H1 (cell line): ENCODE results near the gene SLC43A1. TPM values are rescaled to one million over a fixed set of nuclear protein-coding genes. Genes with fewer than 3 reads are reported as not detected.
"Not testable (repeated sequence)": the region's sequence is repeated elsewhere in the genome, so short reads cannot be mapped to it uniquely, and the experiment has no call there.

Experiments used
- CTCF ChIA-PET: fragments of 300-600 bp; sonication (Branson Sonifier 250); formaldehyde crosslinking; loops from one replicate; lab custom pipeline; 2021; ENCODE audit not compliant: partially characterized antibody; lab: Charles Lee
- POLR2A ChIA-PET: fragments of 300-600 bp; sonication (Branson Sonifier 250); formaldehyde crosslinking; loops from one replicate; lab custom pipeline; 2021; ENCODE audit warnings: inconsistent platforms; ENCODE audit not compliant: partially characterized antibody; lab: Charles Lee
- DNase-seq, 2 experiments: peaks; one replicate each; pipeline versions ENCODE4 v3.0.0 to v3.0.0-alpha.2; 2010 to 2022; ENCODE audit warnings: low spot score in 2 of 2, low read depth in 1 of 2, mixed read lengths in 1 of 2
- FAIRE-seq: peaks from 2 replicates; lab custom pipeline; 2011; peaks lifted over from hg19 to GRCh38; lab: Jason Lieb, UNC
- H2AFZ ChIP-seq: 2 replicates; pipeline ENCODE4 v1.8.1; 2012; ENCODE audit warnings: low read length, inconsistent platforms
- H2AK5ac ChIP-seq: 2 replicates; pipeline ENCODE4 v1.6.1; 2013; ENCODE audit warnings: low read depth, low read length
- H2BK120ac ChIP-seq: replicated peaks from 2 replicates; pipeline ENCODE3; 2013; ENCODE audit warnings: low read depth, low read length, inconsistent platforms
- H2BK12ac ChIP-seq: 2 replicates; pipeline ENCODE4 v1.6.1; 2013; ENCODE audit warnings: low read depth, low read length
- H2BK15ac ChIP-seq: 2 replicates; pipeline ENCODE4 v1.6.1; 2013; ENCODE audit warnings: low read length
- H2BK20ac ChIP-seq: 2 replicates; pipeline ENCODE4 v1.6.1; 2013; ENCODE audit warnings: low read length
- H2BK5ac ChIP-seq: 2 replicates; pipeline ENCODE4 v1.6.1; 2013; ENCODE audit warnings: low read depth, low read length
- H3K14ac ChIP-seq: 2 replicates; pipeline ENCODE4 v1.6.1; 2013; ENCODE audit warnings: inconsistent platforms; ENCODE audit not compliant: insufficient read length
- H3K18ac ChIP-seq: 2 replicates; pipeline ENCODE4 v1.6.1; 2013; ENCODE audit warnings: low read length; ENCODE audit errors: extremely low read depth
- H3K23ac ChIP-seq: 2 replicates; pipeline ENCODE4 v1.6.1; 2013; ENCODE audit warnings: inconsistent platforms; ENCODE audit not compliant: insufficient read length
- H3K23me2 ChIP-seq: 2 replicates; pipeline ENCODE4 v1.6.1; 2013; ENCODE audit warnings: low read depth, low read length
- H3K27ac ChIP-seq: 2 replicates; pipeline ENCODE4 v1.6.1; 2011; ENCODE audit warnings: low read depth, low read length, inconsistent platforms
- H3K27me3 ChIP-seq, 4 experiments: replicated peaks in 1 of 4; 1 replicate in 1 of 4; 2 replicates in 3 of 4; pipeline versions ENCODE4 v1.6.1 to v1.8.1; 2011 to 2013; ENCODE audit warnings: low read length in 3 of 4, mild to moderate bottlenecking in 3 of 4, inconsistent platforms in 2 of 4, mixed read lengths in 2 of 4, moderate library complexity in 1 of 4; ENCODE audit not compliant: control insufficient read depth in 3 of 4, insufficient read depth in 3 of 4; ENCODE audit errors: extremely low read depth in 1 of 4
- H3K36me3 ChIP-seq, 4 experiments: 2 replicates each; pipeline versions ENCODE4 v1.6.1 to v1.8.1; 2011 to 2013; ENCODE audit warnings: mild to moderate bottlenecking in 4 of 4, low read length in 3 of 4, moderate library complexity in 2 of 4, control low read depth in 1 of 4, inconsistent platforms in 1 of 4; ENCODE audit not compliant: insufficient read depth in 4 of 4, control insufficient read depth in 2 of 4
- H3K4ac ChIP-seq: replicated peaks from 2 replicates; pipeline ENCODE3; 2013; ENCODE audit warnings: low read length, low read depth, mixed read lengths, inconsistent platforms; ENCODE audit not compliant: insufficient read length
- H3K4me1 ChIP-seq, 4 experiments: replicated peaks in 1 of 4; 1 replicate in 1 of 4; 2 replicates in 3 of 4; pipeline versions ENCODE4 v1.6.1 to v1.8.1; 2011 to 2013; ENCODE audit warnings: low read length in 3 of 4, inconsistent platforms in 2 of 4, mixed read lengths in 1 of 4; ENCODE audit not compliant: insufficient read depth in 4 of 4, control insufficient read depth in 3 of 4
- H3K4me2 ChIP-seq, 2 experiments: 2 replicates each; pipeline versions ENCODE4 v1.6.1 to v1.8.1; 2011 to 2013; ENCODE audit warnings: low read depth in 2 of 2, low read length in 2 of 2, control low read depth in 1 of 2, inconsistent platforms in 1 of 2, mild to moderate bottlenecking in 1 of 2; ENCODE audit not compliant: insufficient read depth in 1 of 2
- H3K4me3 ChIP-seq, 4 experiments: fragments of 200-600, 300-600 bp in 1 of 4; sonication (generic), shearing (Covaris generic), sonication (Bioruptor Twin) in 1 of 4; 2 replicates each; pipeline versions ENCODE4 v1.5.1 to v1.8.1; 2011 to 2016; ENCODE audit warnings: low read length in 4 of 4, low read depth in 3 of 4, control low read depth in 2 of 4, inconsistent platforms in 2 of 4, mild to moderate bottlenecking in 2 of 4, mixed read lengths in 1 of 4, moderate library complexity in 1 of 4; ENCODE audit not compliant: insufficient read depth in 2 of 4; ENCODE audit errors: extremely low read depth in 1 of 4
- H3K56ac ChIP-seq: replicated peaks from 2 replicates; pipeline ENCODE3; 2013; ENCODE audit warnings: low read depth, mild to moderate bottlenecking, mixed read lengths, low read length, inconsistent platforms; ENCODE audit not compliant: insufficient read length
- H3K79me1 ChIP-seq: 2 replicates; pipeline ENCODE4 v1.6.1; 2013; ENCODE audit warnings: low read depth, low read length, control low read depth
- H3K79me2 ChIP-seq, 2 experiments: 2 replicates each; pipeline versions ENCODE4 v1.6.1 to v1.8.1; 2012 to 2013; ENCODE audit warnings: low read length in 2 of 2, mild to moderate bottlenecking in 2 of 2, inconsistent platforms in 1 of 2; ENCODE audit not compliant: insufficient read depth in 2 of 2, control insufficient read depth in 1 of 2
- H3K9ac ChIP-seq, 4 experiments: replicated peaks in 1 of 4; 1 replicate in 1 of 4; 2 replicates in 3 of 4; pipeline versions ENCODE4 v1.6.1 to v1.8.1; 2011 to 2013; ENCODE audit warnings: low read depth in 3 of 4, low read length in 3 of 4, control low read depth in 2 of 4, mild to moderate bottlenecking in 2 of 4, moderate library complexity in 2 of 4, inconsistent platforms in 1 of 4; ENCODE audit errors: extremely low read depth in 1 of 4
- H3K9me3 ChIP-seq, 2 experiments: 2 replicates each; pipeline versions ENCODE4 v1.6.1 to v1.8.1; 2012 to 2013; ENCODE audit warnings: mild to moderate bottlenecking in 2 of 2, moderate library complexity in 2 of 2, control low read depth in 1 of 2, inconsistent platforms in 1 of 2, low read depth in 1 of 2, low read length in 1 of 2, mixed read lengths in 1 of 2; ENCODE audit not compliant: insufficient read depth in 2 of 2
- H4K20me1 ChIP-seq, 2 experiments: replicated peaks in 1 of 2; 2 replicates each; pipeline versions ENCODE3 to v1.8.1; 2011 to 2013; ENCODE audit warnings: inconsistent platforms in 2 of 2, low read length in 2 of 2, mild to moderate bottlenecking in 1 of 2; ENCODE audit not compliant: insufficient read depth in 2 of 2, control insufficient read depth in 1 of 2
- H4K5ac ChIP-seq: 2 replicates; pipeline ENCODE4 v1.6.1; 2013; ENCODE audit warnings: low read length, low read depth, mixed read lengths, inconsistent platforms; ENCODE audit not compliant: insufficient read length
- H4K8ac ChIP-seq: 2 replicates; pipeline ENCODE4 v1.8.0; 2013; ENCODE audit warnings: mild to moderate bottlenecking, moderate library complexity, low read length, inconsistent platforms; ENCODE audit not compliant: insufficient read depth; ENCODE audit errors: extremely low read depth
- H4K91ac ChIP-seq: replicated peaks from 2 replicates; pipeline ENCODE3; 2013; ENCODE audit warnings: low read length, mixed read lengths, inconsistent platforms; ENCODE audit not compliant: insufficient read length
- WGBS, 2 experiments: shearing (Covaris generic) in 1 of 2; methylation state at CpG; one replicate each; pipeline versions ENCODE4 v1.1.6 to v1.1.7; 2013 to 2015; ENCODE audit warnings: low lambda C conversion rate in 2 of 2, mixed read lengths in 2 of 2, inconsistent platforms in 1 of 2, low coverage in 1 of 2, missing lambda C conversion rate in 1 of 2; ENCODE audit not compliant: insufficient replicate concordance in 2 of 2, insufficient coverage in 1 of 2, insufficient read length in 1 of 2; ENCODE audit errors: extremely low coverage in 1 of 2, missing lambda C conversion rate in 1 of 2; 5-methylcytosine and 5-hydroxymethylcytosine counted together
- polyA plus RNA-seq, 7 experiments: library from polyadenylated mRNA; depleted of rRNA in 3 of 7; stranded (reverse) in 5 of 7; unstranded in 2 of 7; fragments of >200 nt in 5 of 7; fragments of 200-250 nt in 2 of 7; gene quantifications; 1 replicate in 5 of 7; 2 replicates in 1 of 7; 4 replicates in 1 of 7; pipeline versions ENCODE4 v1.2.1 to v1.2.3, GENCODE V29; 2011 to 2013; ENCODE audit warnings: missing spikeins in 2 of 7, mixed read lengths in 2 of 7
- total RNA-seq: library from RNA; stranded (reverse); fragmentation: NEBNext Ultra II Directional; extraction: Animal tissue kit (Norgen Biotek cat#: 25700); gene quantifications from 2 replicates; pipeline ENCODE4 v1.2.1, GENCODE V29; 2021

The SLC43A1 gene
- total and polyA plus RNA-seq, 2 of the 8 experiments (the other 6 are each of a cell fraction or from before 2014, with no cell fraction given) = 34.5 to 58.0 TPM

DNA sequence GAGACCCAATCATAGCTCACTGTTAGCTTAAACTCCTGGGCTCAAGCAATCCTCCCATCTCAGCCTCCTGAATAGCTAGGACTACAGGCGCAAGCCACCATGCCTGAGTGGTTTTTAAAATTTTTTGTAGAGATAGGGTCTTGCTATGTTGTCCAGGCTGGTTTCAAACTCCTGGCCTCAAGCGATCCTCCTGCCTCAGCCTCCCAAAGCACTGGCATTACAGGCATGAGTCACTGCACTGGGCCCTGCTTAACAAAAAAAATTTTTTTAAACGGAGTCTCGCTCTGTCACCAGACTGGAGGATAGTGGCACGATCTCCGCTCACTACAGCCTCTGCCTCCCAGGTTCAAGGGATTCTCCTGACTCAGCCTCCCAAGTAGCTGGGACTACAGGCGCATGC is 18.9 kb upstream of the SLC43A1 start:
- H3K9me3 ChIP-seq, H3K23ac ChIP-seq, H3K14ac ChIP-seq, H3K36me3 ChIP-seq, H3K27me3 ChIP-seq, H3K4me3 ChIP-seq, H2BK5ac ChIP-seq, H2BK20ac ChIP-seq, H3K4ac ChIP-seq, H2AFZ ChIP-seq, H2BK15ac ChIP-seq, H4K8ac ChIP-seq, H3K56ac ChIP-seq, H2BK120ac ChIP-seq, H2BK12ac ChIP-seq, H3K18ac ChIP-seq, H4K91ac ChIP-seq, FAIRE-seq, H3K4me2 ChIP-seq, H3K9ac ChIP-seq, H4K20me1 ChIP-seq, H2AK5ac ChIP-seq, H3K27ac ChIP-seq, H3K79me1 ChIP-seq, DNase-seq, H4K5ac ChIP-seq: not testable (repeated sequence)
- POLR2A ChIA-PET = interaction anchor here (0.7 to 3.4 kb wide), 11 partner anchors 9 to 117 kb away, joined by 3 to 13 read pairs (median 3); partner anchors contain the start of gene UBE2L6
- CTCF ChIA-PET = interaction anchor here (0.9 to 25.4 kb wide), 9 partner anchors 8 to 106 kb away, joined by 3 to 1146 read pairs (median 4); no protein-coding TSS in a partner anchor
- WGBS, 2 experiments = 92% methylated on average over 7 of the region's 7 CpGs; no CpG with 5 or more reads in 1 of the 2 experiments
- Histone ChIP-seq H3K23me2 (peaks cover 14% of the 10 kb centered on the region), H3K4me1 (peaks cover 3 to 15% (median 8%) of the 10 kb centered on the region in 4 experiments; a peak in 6 of 7 replicates), H3K79me2 (peaks cover 0 to 11% of the 10 kb centered on the region in 2 experiments; a peak in 2 of 4 replicates)
